Panc1 (cell line): ENCODE data around the gene CLCN7.

ENCODE experiments used
- CTCF ChIP-seq: fragments of 450-650 bp; IDR thresholded peaks from 2 replicates; pipeline ENCODE4 v1.5.1; 2017; ENCODE audit warnings: mild to moderate bottlenecking
- POLR2AphosphoS5 ChIP-seq: IDR thresholded peaks from 2 replicates; pipeline ENCODE4 v1.6.1; 2012; ENCODE audit warnings: mild to moderate bottlenecking, low read depth, low read length, moderate library complexity
- SIN3A ChIP-seq: IDR thresholded peaks from 2 replicates; pipeline ENCODE4 v1.6.1; 2012; ENCODE audit warnings: low read depth, mild to moderate bottlenecking, low read length, moderate library complexity, borderline replicate concordance; ENCODE audit not compliant: insufficient read depth

GRCh38 chr16:1426734-1427471, 47.9 kb downstream of the CLCN7 start:
- TF ChIP-seq CTCF (no peak), SIN3A (no peak), POLR2AphosphoS5 (no peak)
